HG03460 (cell line): Measurements from ENCODE around the gene SEMA6A.

Experiments
- ATAC-seq: cut with Tn5 transposase; IDR thresholded peaks from one replicate; pipeline ENCODE4 v1.9.1; 2021; ENCODE audit not compliant: unreplicated experiment

The SEMA6A gene

GRCh38 chr5:116415182-116415581 lies 159.4 kb downstream of the SEMA6A start:
- no peak for ATAC-seq

- no peak for ATAC-seq
These were observed 163.5 kb downstream of the SEMA6A start for GRCh38 chr5:116411101-116411571.

- no peak for ATAC-seq
These were observed 164.2 kb downstream of the SEMA6A start for GRCh38 chr5:116410336-116410890.

- ATAC-seq = no peak
These were observed 164.9 kb downstream of the SEMA6A start for GRCh38 chr5:116409591-116410296.

GRCh38 chr5:116406306-116407041 lies 168.1 kb downstream of the SEMA6A start:
- no peak for ATAC-seq

- no peak for ATAC-seq
These were observed 169.8 kb downstream of the SEMA6A start for GRCh38 chr5:116404792-116405191.

GRCh38 chr5:116404016-116404415 lies 170.6 kb downstream of the SEMA6A start:
- no peak for ATAC-seq

GRCh38 chr5:116402235-116402634 lies 172.4 kb downstream of the SEMA6A start:
- ATAC-seq = no peak

GRCh38 chr5:116401576-116401975 lies 173.0 kb downstream of the SEMA6A start:
- no peak for ATAC-seq

GRCh38 chr5:116396476-116397099 lies 178.0 kb downstream of the SEMA6A start:
- no peak for ATAC-seq

- no peak for ATAC-seq
These were observed 178.9 kb downstream of the SEMA6A start for GRCh38 chr5:116395631-116396203.

GRCh38 chr5:116395226-116395625 lies 179.4 kb downstream of the SEMA6A start:
- ATAC-seq = no peak

GRCh38 chr5:116394186-116394867 lies 180.3 kb downstream of the SEMA6A start:
- ATAC-seq = no peak
